ENCODE results near the gene FAM50A.

FAM50A gene

GRCh38 chrX:154486396-154487207 lies 42.7 kb downstream of the FAM50A start, which contains the start of gene UBL4A (continued):
- TF ChIP-seq ZNF488 (tag by site-specific recombination; IDR thresholded peaks at IDR 0.05) (no peak), ZEB2 (tag by site-specific recombination; IDR thresholded peaks at IDR 0.05) (peak; percentile 68), ZNF76 (tag by site-specific recombination; IDR thresholded peaks at IDR 0.05; ENCODE audit: borderline replicate concordance, low read depth) (peak; percentile 36; the same call in 1 of the 2 replicates), ZIC2 (tag by site-specific recombination; IDR thresholded peaks at IDR 0.05) (peak; percentile 71), BCL11B (tag by site-specific recombination; IDR thresholded peaks at IDR 0.05; ENCODE audit: low read depth) (peak; percentile 31; the same call in 1 of the 2 replicates), ZNF501 (tag by site-specific recombination; IDR thresholded peaks at IDR 0.05) (0 out of 2 replicates have a peak, but pooled peaks have one; percentile 29), ZNF311 (tag by site-specific recombination; IDR thresholded peaks at IDR 0.05; ENCODE audit: borderline replicate concordance) (no peak), ZNF398 (tag by site-specific recombination; IDR thresholded peaks at IDR 0.05) (peak; percentile 91), ZBTB8A (tag by site-specific recombination; IDR thresholded peaks at IDR 0.05) (0 out of 2 replicates have a peak, but pooled peaks have one; percentile 9), ZFHX2 (tag by site-specific recombination; conservative IDR thresholded peaks at IDR 0.05) (peak; percentile 99), GLIS1 (tag by site-specific recombination; IDR thresholded peaks at IDR 0.05) (peak; percentile 96), ZNF335 (tag by site-specific recombination; conservative IDR thresholded peaks at IDR 0.05) (peak; percentile 68), PATZ1 (tag by site-specific recombination; IDR thresholded peaks at IDR 0.05) (peak; percentile 88)
- TF ChIP-seq, protein P1, sequence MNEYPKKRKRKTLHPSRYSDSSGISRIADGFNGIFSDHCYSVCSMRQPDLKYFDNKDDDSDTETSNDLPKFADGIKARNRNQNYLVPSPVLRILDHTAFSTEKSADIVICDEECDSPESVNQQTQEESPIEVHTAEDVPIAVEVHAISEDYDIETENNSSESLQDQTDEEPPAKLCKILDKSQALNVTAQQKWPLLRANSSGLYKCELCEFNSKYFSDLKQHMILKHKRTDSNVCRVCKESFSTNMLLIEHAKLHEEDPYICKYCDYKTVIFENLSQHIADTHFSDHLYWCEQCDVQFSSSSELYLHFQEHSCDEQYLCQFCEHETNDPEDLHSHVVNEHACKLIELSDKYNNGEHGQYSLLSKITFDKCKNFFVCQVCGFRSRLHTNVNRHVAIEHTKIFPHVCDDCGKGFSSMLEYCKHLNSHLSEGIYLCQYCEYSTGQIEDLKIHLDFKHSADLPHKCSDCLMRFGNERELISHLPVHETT (tag by site-specific recombination; IDR thresholded peaks at IDR 0.05) = no peak

DNA sequence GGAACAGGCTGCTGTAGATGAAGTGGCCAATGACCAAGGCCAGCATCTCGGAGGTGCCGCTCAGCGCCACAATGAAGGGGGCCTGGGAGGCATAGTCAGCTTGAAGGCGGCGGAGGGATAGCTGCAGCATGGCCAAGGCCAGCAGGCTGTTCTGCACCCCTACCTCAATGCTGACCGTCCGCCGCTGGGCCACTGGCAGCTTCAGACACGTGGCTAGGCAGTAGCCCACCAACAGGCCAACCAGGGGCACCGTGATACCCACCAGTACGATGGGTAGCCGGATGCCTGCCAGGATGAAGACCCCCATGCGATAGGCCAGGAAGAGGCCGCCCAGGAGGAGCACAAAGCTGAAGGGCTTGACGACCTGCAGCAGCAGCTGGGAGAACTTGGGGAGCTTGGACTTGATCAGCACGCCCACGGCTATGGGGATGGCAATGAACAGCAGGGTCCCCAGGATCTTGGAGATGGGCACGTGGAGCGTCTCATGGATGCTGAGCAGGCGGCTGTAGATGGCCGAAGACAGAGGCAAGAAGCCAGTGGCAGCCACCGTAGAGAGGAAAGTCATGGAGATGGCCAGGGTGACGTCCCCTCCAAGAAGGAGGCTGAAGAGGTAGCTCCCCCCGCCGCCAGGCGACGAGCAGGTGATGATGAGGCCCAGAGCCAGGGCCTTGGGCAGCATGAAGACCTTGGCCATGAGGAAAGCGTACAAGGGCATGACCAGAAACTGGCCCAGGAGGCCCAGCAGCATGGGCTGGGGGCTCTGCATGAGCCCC lies 43.8 kb downstream of the FAM50A start:
- H3K4me1 ChIP-seq (ENCODE audit: control insufficient read depth, insufficient read depth, low read length) = no peaks in the 10 kb centered on the region; the same call in 1 of the 2 replicates
- H3K36me3 ChIP-seq (ENCODE audit: control insufficient read depth in 2 of 2, insufficient read depth in 1 of 2, low read length in 2 of 2) = peaks cover 0 to 38% of the 10 kb centered on the region in 2 experiments; a peak in 1 of 3 replicates
- H3K9me3 ChIP-seq (ENCODE audit: control insufficient read depth, insufficient read depth, low read depth, low read length) = no peaks in the 10 kb centered on the region; the same call in 1 of the 2 replicates
- ChIA-PET CTCF (interaction anchor here (1.0 to 2.1 kb wide), 4 partner anchors 10 to 44 kb away, joined by 3 to 6 read pairs (median 4); no protein-coding TSS in a partner anchor), POLR2A (interaction anchor here (0.9 to 1.3 kb wide), 4 partner anchors 9 to 117 kb away, joined by 3 to 8 read pairs (median 5); no protein-coding TSS in a partner anchor)
- no peak overlapping the region for H3K27ac ChIP-seq (ENCODE audit: extremely low read depth, low read depth, low read length)
- H3K4me3 ChIP-seq (ENCODE audit: low read depth, low read length) = no peak overlapping the region
- no peak for TF ChIP-seq PBX3 (CRISPR knock-in tag; IDR thresholded peaks at IDR 0.05)
- no peak for TF ChIP-seq ZNF138 (tag by site-specific recombination; IDR thresholded peaks at IDR 0.05; ENCODE audit: borderline replicate concordance)
- TF ChIP-seq ZNF747 (tag by site-specific recombination; IDR thresholded peaks at IDR 0.05) = no peak
- TF ChIP-seq RBAK (tag by site-specific recombination; IDR thresholded peaks at IDR 0.05) = no peak
- no peak for TF ChIP-seq REPIN1 (tag by site-specific recombination; IDR thresholded peaks at IDR 0.05; ENCODE audit: low read depth)
- TF ChIP-seq ZNF843 (tag by site-specific recombination; IDR thresholded peaks at IDR 0.05) = no peak
- no peak for TF ChIP-seq ZNF2 (tag by site-specific recombination; IDR thresholded peaks at IDR 0.05)
- TF ChIP-seq, protein P2, sequence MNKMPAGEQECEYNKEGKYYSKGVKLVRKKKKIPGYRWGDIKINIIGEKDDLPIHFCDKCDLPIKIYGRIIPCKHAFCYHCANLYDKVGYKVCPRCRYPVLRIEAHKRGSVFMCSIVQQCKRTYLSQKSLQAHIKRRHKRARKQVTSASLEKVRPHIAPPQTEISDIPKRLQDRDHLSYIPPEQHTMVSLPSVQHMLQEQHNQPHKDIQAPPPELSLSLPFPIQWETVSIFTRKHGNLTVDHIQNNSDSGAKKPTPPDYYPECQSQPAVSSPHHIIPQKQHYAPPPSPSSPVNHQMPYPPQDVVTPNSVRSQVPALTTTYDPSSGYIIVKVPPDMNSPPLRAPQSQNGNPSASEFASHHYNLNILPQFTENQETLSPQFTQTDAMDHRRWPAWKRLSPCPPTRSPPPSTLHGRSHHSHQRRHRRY (tag by site-specific recombination; IDR thresholded peaks at IDR 0.05) = no peak
- TF ChIP-seq MEIS1 (CRISPR knock-in tag; IDR thresholded peaks at IDR 0.05; ENCODE audit: borderline replicate concordance) = no peak
- no peak for TF ChIP-seq ZNF398 (tag by site-specific recombination; IDR thresholded peaks at IDR 0.05)
